PFSK-1 (cell line): ENCODE results near the gene GALNT18.
A peak's percentile ranks its signal among the peaks of the same experiment; 100 is the strongest.

Experiments used
- FOXP2 ChIP-seq: optimal IDR thresholded peaks from 2 replicates; pipeline ENCODE3; 2011; ENCODE audit warnings: borderline replicate concordance, control low read depth, inconsistent platforms; ENCODE audit not compliant: insufficient read depth; ENCODE audit errors: extremely low read length, extremely low read depth
- POLR2AphosphoS5 ChIP-seq: IDR thresholded peaks from 2 replicates; pipeline ENCODE4 v1.6.1; 2012; ENCODE audit warnings: low read depth, mild to moderate bottlenecking, control low read depth, low read length, moderate library complexity
- REST ChIP-seq, 2 experiments: IDR thresholded peaks; 2 replicates each; pipeline versions ENCODE4 v1.6.1 to v1.8.0; 2011 to 2012; ENCODE audit warnings: low read depth in 2 of 2, low read length in 2 of 2, control low read depth in 1 of 2, inconsistent platforms in 1 of 2, mild to moderate bottlenecking in 1 of 2, moderate library complexity in 1 of 2; ENCODE audit not compliant: insufficient read depth in 1 of 2
- SIN3A ChIP-seq: IDR thresholded peaks from 2 replicates; pipeline ENCODE4 v1.6.1; 2012; ENCODE audit warnings: mild to moderate bottlenecking, low read length, moderate library complexity, borderline replicate concordance; ENCODE audit not compliant: insufficient read depth
- TAF1 ChIP-seq: IDR thresholded peaks from 2 replicates; pipeline ENCODE4 v1.6.1; 2012; ENCODE audit warnings: low read length, control low read depth, borderline replicate concordance; ENCODE audit not compliant: insufficient read depth

Gene GALNT18

GRCh38 chr11:11579012-11579988 is 42.5 kb downstream of the GALNT18 start:
- no peak for TF ChIP-seq REST (IDR thresholded peaks at IDR 0.05; ENCODE audit: insufficient read depth in 1 of 2, low read depth in 2 of 2, low read length in 2 of 2)
- TF ChIP-seq POLR2AphosphoS5 = no peak
- TF ChIP-seq SIN3A = no peak
- TF ChIP-seq TAF1 = no peak
- TF ChIP-seq FOXP2 = no peak

- TF ChIP-seq POLR2AphosphoS5 (no peak), TAF1 (no peak), SIN3A (no peak), REST (IDR thresholded peaks at IDR 0.05; ENCODE audit: insufficient read depth in 1 of 2, low read depth in 2 of 2, low read length in 2 of 2) (no peak), FOXP2 (no peak)
Measured at GRCh38 chr11:11577932-11578911, 43.6 kb downstream of the GALNT18 start.

DNA sequence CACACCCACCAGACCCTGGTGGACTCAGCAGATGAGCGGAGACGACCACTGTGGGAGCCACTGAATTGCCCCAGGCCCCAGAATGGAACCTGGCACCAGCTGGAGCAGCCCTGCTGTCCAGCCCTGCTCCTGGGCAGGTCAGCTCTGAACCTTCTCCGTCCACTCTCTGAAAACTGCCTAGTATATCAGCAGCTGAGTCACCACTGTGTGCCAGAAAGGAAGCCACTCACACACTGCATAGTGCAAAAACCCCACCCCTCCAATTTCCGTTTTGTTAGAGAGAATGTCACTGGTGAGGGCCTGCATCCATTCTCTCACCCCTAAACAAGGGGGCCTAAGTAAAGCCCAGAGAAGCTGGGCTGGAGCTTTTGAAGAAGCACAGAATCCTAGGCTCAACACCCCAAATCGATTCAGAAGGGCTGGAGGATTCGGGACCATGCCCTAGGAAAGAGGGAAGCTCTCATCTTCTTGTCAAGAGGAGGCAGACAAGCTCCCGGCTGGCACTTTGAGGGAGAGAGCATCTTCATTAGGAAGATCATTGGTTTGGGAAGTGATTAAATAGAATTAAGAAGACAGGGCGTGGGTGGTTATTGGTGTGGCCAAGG is 44.5 kb downstream of the GALNT18 start:
- no peak for TF ChIP-seq FOXP2
- TF ChIP-seq REST (IDR thresholded peaks at IDR 0.05; ENCODE audit: insufficient read depth in 1 of 2, low read depth in 2 of 2, low read length in 2 of 2) = 0 out of 4 replicates have a peak, but pooled peaks of 1 of the 2 experiments have one; percentile 25

DNA sequence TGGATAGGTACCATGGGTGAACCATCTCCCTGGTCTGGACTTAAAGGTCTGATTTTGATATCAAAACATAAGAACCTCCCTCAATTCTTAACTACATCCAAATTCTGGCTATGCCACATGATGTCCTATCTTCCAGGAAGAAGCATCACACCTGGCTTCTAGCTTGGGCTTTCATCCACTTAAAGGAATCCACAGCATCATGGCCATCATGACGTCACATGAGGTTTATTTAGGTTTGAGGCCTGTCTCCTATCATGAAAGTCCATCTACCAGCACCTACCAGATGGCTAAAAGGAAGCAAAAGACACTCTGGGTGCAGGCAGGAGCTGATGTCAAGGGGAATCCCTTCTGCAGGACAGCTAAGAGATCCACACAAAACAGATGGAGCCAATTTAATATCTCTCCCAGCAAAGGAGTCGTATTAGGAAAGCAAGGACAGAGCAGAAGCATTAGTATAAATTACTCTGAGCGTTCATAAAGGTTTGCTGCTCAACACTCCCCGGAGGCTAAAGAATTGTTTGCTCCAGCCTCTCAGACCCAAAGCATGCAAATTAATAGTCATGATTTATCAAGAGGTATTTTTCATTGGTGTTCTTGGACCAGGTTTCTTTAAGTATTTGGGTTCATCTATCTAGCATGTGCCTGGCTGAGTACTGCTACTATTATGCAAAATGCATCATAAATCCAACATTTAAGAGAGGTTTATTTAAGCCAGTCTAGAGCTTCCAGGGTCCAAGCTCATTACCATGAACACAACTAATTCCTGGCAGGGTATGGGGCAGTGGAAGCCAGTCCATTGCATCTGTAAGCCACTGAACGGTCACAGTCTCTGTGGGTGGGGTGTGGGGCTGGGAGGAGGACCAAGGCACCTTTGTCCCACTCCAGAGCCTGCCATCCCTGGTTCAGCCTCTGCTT is 47.2 kb downstream of the GALNT18 start:
- TF ChIP-seq POLR2AphosphoS5 (no peak), TAF1 (no peak), SIN3A (no peak), FOXP2 (no peak), REST (IDR thresholded peaks at IDR 0.05; ENCODE audit: insufficient read depth in 1 of 2, low read depth in 2 of 2, low read length in 2 of 2) (no peak)
